PFSK-1 (cell line): Measurements from ENCODE around the gene PPIL4.

Source experiments
- FOXP2 ChIP-seq: optimal IDR thresholded peaks from 2 replicates; pipeline ENCODE3; 2011; ENCODE audit warnings: borderline replicate concordance, control low read depth, inconsistent platforms; ENCODE audit not compliant: insufficient read depth; ENCODE audit errors: extremely low read length, extremely low read depth
- POLR2AphosphoS5 ChIP-seq: IDR thresholded peaks from 2 replicates; pipeline ENCODE4 v1.6.1; 2012; ENCODE audit warnings: low read depth, mild to moderate bottlenecking, control low read depth, low read length, moderate library complexity
- SIN3A ChIP-seq: IDR thresholded peaks from 2 replicates; pipeline ENCODE4 v1.6.1; 2012; ENCODE audit warnings: mild to moderate bottlenecking, low read length, moderate library complexity, borderline replicate concordance; ENCODE audit not compliant: insufficient read depth
- TAF1 ChIP-seq: IDR thresholded peaks from 2 replicates; pipeline ENCODE4 v1.6.1; 2012; ENCODE audit warnings: low read length, control low read depth, borderline replicate concordance; ENCODE audit not compliant: insufficient read depth
- TF ChIP-seq, protein P1 (sequence below), 2 experiments: IDR thresholded peaks; 2 replicates each; pipeline versions ENCODE4 v1.6.1 to v1.8.0; 2011 to 2012; ENCODE audit warnings: low read depth in 2 of 2, low read length in 2 of 2, control low read depth in 1 of 2, inconsistent platforms in 1 of 2, mild to moderate bottlenecking in 1 of 2, moderate library complexity in 1 of 2; ENCODE audit not compliant: insufficient read depth in 1 of 2

DNA sequence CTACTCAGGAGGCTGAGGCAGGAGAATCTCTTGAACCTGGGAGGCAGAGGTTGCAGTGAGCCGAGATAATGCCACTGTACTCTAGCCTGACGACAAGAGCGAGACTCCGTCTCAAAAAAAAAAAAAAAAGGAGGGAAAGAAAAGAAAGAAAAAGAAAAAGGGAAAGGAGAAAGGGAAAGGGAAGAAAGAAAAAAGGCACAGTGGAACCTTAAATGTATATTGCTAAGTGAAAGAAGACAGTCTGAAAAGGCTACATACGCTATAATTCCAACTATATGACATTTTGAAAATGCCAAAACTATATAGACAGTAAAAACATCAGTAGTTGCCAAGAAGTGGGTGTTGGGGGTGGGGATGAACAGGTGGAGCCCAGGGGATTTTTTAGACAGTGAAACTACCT is 16.2 kb downstream of the PPIL4 start:
- no peak for TF ChIP-seq TAF1
- no peak for TF ChIP-seq POLR2AphosphoS5
- no peak for TF ChIP-seq SIN3A
- TF ChIP-seq, protein P1, sequence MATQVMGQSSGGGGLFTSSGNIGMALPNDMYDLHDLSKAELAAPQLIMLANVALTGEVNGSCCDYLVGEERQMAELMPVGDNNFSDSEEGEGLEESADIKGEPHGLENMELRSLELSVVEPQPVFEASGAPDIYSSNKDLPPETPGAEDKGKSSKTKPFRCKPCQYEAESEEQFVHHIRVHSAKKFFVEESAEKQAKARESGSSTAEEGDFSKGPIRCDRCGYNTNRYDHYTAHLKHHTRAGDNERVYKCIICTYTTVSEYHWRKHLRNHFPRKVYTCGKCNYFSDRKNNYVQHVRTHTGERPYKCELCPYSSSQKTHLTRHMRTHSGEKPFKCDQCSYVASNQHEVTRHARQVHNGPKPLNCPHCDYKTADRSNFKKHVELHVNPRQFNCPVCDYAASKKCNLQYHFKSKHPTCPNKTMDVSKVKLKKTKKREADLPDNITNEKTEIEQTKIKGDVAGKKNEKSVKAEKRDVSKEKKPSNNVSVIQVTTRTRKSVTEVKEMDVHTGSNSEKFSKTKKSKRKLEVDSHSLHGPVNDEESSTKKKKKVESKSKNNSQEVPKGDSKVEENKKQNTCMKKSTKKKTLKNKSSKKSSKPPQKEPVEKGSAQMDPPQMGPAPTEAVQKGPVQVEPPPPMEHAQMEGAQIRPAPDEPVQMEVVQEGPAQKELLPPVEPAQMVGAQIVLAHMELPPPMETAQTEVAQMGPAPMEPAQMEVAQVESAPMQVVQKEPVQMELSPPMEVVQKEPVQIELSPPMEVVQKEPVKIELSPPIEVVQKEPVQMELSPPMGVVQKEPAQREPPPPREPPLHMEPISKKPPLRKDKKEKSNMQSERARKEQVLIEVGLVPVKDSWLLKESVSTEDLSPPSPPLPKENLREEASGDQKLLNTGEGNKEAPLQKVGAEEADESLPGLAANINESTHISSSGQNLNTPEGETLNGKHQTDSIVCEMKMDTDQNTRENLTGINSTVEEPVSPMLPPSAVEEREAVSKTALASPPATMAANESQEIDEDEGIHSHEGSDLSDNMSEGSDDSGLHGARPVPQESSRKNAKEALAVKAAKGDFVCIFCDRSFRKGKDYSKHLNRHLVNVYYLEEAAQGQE (IDR thresholded peaks at IDR 0.05; ENCODE audit: insufficient read depth in 1 of 2, low read depth in 2 of 2, low read length in 2 of 2), result no peak
- TF ChIP-seq FOXP2, result no peak
